Stimulated activated CD8-positive, alpha-beta memory T cell treated with anti-CD3 and anti-CD28 coated beads, Interleukin-12 subunit alpha, Interleukin-12 subunit beta, amount 100 ng/mL, for 1 hour (primary cell): ENCODE measurements around the gene KLHL11.
"Not testable (repeated sequence)": the region's sequence is repeated elsewhere in the genome, so short reads cannot be mapped to it uniquely, and the experiment has no call there.

Experiments used
- DNase-seq: peaks from one replicate; pipeline ENCODE4 v3.0.0-alpha.2; 2020; ENCODE audit warnings: low read depth

The KLHL11 gene

GRCh38 chr17:41885733-41886132, 20.5 kb upstream of the KLHL11 start:
- DNase-seq, result no peak

- DNase-seq, result no peak
Measured at GRCh38 chr17:41882756-41883155, 17.5 kb upstream of the KLHL11 start.

DNA sequence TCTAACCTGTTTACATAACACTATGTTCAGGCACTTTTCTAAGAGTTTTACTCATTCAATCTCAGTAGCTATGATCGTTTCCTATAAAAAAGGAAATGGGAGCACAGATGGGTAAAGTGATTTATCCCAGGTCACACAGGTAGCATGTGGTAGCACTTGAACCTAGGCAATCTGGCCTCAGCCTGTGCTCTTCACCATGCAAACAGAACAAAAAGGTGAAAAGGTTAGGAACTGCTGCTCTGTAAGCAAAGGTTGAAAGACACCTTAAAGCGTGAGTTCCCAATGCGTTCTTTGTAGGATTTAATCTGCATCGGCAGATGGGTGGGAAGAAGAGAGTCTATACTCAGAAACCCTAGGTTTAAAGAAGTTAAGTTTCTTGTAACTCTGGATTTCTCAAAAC, 14.9 kb upstream of the KLHL11 start:
- no peak for DNase-seq

DNA sequence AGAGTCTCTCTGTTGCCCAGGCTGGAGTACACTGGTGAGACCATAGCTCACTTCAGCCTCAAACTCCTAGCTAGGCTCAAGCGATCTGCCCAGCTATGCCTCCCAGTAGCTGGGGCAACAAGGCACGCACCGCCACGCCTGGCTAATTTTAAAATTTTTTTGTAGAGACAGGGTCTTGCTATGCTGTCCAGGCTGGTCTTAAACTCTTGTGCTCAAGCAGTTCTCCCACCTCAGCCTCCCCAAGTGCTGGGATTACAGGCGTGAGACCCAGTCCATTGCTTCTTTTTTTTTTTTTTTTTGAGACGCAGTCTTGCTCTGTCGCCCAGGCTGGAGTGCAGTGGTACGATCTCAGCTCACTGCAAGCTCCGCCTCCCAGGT, 9.1 kb upstream of the KLHL11 start:
- not testable (repeated sequence) for DNase-seq

- DNase-seq, result no peak
Measured at GRCh38 chr17:41873559-41874292, 8.5 kb upstream of the KLHL11 start.

DNA sequence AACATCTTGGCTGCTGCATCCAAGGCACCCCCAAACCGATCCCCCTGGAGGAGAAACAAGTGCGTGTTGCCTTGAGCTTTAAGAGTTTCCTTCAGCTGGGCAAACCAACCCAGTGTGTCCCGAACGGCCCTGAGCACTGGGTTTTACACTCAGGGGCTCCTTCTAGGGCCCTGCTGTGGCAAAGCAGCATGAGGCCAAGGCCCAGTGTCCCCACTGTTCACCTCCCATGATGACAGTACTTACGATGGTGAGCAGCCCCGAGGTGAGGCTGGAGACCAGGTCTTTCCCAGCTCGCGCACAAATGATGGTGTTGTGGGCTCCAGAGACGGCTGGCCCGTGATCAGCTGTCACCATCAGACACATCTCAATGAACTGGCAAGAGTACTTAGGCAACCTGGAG, 6.6 kb upstream of the KLHL11 start:
- no peak for DNase-seq

- no peak for DNase-seq
Measured at GRCh38 chr17:41870627-41871026, 5.4 kb upstream of the KLHL11 start.

DNA sequence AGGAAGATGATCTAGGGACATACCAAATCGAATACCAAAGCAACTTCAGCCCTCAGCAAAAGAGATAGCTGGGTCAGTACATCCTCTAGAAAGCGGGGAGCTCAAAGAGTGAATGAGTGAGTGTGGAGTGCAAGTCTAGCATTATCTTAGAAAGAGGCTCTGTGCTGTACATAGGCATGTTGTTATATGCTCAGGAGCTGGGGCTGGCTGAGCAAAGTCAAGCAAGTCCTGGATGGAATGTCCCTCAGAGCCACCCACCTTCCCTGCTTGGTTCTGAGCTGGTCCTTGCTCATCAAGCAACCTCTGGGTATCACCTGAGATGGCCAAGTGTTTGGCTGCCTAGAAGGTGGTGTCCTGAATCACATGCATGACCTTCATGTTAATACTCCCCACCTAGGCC, 4.9 kb upstream of the KLHL11 start:
- DNase-seq, result no peak

- DNase-seq, result no peak
Measured at GRCh38 chr17:41869426-41869825, 4.2 kb upstream of the KLHL11 start.

DNA sequence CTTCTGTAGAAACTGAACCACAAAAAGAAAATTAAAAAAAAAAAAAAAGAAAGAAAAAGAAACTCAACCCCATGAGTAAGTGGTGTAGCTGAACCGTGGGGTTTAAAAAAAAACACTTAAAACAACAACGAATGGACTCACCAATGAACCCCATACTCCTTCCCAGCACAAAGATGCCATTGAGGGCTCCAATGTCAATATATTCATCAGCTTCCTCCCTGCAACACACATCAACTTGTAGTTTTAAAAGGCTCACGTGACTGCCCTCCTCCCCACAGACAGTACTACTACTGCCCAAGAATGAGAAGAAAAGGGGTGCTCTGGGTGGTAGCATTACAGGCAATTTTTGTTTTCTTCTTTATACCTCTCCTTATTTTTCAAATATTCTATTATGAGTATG, 3.3 kb upstream of the KLHL11 start:
- DNase-seq, result no peak

GRCh38 chr17:41865596-41865893, 322 bp upstream of the KLHL11 start:
- DNase-seq, result no peak

- DNase-seq, result no peak
Measured at GRCh38 chr17:41864498-41864835, 756 bp downstream of the KLHL11 start.

DNA sequence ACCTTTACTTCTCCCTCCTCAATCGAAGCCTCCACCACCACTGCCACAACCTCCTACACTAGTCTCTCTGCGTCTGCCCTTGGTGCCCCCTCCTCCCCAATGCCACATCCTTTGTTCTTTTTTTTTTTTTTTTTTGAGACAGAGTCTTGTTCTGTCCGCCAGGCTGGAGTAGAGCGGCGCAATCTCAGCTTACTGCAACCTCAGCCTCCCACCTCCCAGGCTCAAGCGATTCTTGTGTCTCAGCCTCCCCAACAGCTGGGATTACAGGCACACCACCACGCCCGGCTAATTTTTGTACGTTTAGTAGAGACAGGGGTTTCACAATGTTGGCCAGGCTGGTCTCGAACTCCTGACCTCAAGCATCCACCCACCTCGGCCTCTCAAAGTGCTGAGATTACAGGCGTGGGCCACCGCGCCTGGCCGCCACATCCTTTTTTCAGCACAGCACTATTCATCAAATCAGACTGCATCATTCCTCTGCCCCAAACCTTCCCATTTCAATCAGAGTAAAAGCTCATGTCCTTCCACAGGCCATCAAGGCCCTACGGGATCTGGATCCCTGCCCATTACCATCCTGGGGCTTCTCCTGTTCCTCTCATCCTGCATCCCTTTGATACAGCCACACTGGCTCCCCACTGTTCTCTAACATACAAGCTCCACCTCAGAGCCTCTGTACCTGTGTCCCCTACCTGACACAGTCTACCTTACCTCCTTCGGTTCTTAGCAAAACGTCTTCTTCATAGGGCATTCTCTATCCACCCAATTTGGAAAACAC, 2.0 kb downstream of the KLHL11 start:
- DNase-seq, result no peak

DNA sequence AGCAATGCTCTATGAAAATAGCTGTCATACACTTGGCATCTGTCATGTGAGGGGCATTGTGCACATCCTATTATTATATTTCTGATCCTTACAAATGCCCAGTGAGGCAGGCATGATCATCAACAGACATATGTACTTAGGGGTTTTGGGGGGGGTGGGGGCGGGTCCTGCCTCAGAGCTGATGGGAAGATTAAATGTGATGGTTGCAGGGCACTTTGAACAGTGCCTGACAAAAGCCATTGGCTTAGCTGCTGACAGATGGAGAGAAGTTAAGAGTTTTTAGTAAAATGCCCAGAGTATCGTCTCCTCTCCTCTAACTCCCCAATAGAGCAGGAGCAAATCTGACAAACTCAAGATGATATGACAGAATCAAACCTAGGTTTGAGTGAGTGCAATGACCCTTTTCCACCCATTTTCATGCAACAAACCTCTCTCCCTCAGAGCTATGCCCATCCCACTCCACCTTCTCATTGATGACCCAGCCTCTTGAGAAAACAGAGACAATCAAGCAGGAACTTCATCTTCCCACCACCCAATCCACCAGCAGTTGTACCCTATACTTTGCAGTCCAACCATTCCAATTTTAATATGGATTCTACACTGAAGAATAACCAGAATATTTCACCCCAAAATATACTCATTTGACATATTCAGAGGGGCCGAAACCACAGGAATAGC, 4.8 kb downstream of the KLHL11 start:
- DNase-seq, result no peak

DNA sequence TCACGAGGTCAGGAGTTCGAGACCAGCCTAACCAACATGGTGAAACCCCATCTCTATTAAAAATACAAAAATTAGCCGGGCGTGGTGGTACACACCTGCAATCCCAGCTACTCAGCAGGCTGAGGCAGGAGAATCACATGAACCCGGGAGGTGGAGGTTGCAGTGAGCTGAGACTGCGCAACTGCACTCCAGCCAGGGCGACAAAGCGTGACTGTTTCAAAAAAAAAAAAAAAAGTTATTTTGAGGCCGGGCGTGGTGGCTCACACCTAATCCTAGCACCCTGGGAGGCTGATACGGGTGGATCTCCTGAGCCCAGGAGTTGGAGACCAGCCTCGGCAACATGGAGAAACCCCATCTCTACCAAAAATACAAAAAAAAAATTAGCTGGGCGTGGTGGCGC, 13.8 kb downstream of the KLHL11 start:
- not testable (repeated sequence) for DNase-seq

- DNase-seq, result no peak
Measured at GRCh38 chr17:41849251-41849990, 15.8 kb downstream of the KLHL11 start.

DNA sequence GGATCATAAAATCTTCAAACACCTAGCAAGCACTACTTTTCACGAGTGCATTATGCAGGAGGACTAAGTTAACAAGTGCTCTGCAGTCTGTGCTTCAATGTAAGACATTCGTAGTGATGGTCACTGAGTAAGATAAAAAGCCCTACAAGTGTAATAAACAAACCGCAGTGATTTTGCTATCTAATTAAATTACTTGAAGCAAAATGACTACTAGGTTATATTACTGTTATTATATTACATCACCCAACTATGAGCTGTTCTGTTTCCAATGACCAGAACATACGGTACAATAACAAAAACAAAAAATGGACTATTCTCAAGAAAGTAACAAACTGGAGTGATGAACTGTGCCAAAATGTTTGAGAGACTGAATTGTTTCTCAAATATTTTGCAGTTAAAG, 16.4 kb downstream of the KLHL11 start:
- no peak for DNase-seq

- no peak for DNase-seq
Measured at GRCh38 chr17:41844971-41845370, 20.3 kb downstream of the KLHL11 start.

GRCh38 chr17:41840781-41841180, 24.4 kb downstream of the KLHL11 start:
- DNase-seq, result not testable (repeated sequence)

DNA sequence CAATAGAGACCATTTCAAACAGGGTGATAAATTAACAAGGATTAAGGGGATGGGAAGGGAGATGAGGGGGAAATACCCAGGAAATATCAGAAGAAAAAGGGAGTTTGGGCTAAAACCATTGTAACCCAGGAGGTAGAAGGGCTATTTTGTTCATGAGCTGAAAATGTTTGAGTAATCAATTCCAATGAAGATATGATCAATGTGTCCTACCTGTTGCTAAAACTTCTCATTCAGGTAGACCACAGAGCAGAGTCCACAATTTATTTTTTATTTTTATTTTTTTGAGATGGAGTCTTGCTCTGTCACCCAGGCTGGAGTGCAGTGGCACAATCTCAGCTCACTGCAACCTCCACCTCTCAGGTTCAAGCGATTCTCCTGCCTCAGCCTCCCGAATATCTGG, 25.8 kb downstream of the KLHL11 start:
- not testable (repeated sequence) for DNase-seq

DNA sequence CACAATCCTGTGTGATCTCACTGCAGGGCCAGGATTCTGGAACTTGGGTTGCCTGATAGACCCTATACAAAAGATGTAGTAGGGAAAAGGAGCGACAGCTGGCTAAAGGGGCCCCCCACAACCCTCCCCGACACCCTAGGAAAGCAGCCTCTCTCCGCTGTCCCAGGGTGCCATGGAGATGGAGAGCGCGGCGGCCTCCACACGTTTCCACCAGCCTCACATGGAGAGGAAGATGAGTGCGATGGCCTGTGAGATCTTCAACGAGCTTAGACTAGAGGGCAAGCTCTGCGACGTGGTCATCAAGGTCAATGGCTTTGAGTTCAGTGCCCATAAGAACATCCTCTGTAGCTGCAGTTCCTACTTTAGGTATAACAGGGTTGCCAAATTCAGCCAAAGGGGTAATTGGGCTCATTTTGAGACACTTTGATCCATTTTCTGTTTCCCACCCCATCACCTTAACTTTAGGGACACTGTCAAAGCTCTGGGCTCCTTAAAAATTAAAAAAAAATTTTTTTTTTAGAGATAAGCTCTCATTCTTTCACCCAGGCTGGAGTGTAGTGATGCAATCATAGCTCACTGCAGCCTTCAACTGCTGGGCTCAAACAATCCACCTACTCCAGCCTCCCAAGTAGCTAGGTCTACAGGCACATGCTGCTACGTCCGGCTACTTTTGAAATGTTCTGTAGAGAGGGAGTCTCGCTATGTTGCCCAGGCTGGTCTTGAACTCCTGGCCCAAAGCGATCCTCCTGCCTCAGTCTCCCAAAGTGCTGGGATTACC, 27.3 kb downstream of the KLHL11 start, which contains the start of gene KLHL10:
Gene KLHL10, plus strand, starts transcription at position 65 of the 778 bp plus-strand sequence. Its CDS starts 108 bp downstream, at position 173.
- DNase-seq, result no peak
